ENCODE measurements around the gene KRT78.

DNA sequence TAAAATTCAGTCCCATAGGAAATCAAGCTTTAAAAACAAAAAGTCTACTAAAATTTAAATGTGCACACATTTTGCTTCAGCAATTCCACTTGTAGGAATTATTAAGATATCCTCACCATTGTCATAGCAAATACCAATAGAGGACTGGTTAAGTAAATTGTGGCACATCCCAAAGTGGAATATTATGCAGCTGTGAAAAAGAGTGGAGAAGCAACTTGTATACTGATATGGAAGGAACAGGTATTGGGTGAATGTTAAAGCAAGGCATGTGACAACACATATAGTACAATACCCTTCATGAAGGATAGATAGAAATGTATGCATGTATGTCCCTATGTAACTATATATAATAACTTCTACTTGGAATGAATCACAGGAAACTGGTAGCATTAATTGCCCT is 44.2 kb upstream of the KRT78 start:
- TF ChIP-seq POLR2A (IDR thresholded peaks at IDR 0.05), result no peak
- TF ChIP-seq CTCF (IDR thresholded peaks at IDR 0.05), result no peak

All from heart left ventricle (tissue), 13 donors.